ENCODE data around the gene TDRD9.
"Not testable (repeated sequence)": the region's sequence is repeated elsewhere in the genome, so short reads cannot be mapped to it uniquely, and the experiment has no call there.

The TDRD9 gene

DNA sequence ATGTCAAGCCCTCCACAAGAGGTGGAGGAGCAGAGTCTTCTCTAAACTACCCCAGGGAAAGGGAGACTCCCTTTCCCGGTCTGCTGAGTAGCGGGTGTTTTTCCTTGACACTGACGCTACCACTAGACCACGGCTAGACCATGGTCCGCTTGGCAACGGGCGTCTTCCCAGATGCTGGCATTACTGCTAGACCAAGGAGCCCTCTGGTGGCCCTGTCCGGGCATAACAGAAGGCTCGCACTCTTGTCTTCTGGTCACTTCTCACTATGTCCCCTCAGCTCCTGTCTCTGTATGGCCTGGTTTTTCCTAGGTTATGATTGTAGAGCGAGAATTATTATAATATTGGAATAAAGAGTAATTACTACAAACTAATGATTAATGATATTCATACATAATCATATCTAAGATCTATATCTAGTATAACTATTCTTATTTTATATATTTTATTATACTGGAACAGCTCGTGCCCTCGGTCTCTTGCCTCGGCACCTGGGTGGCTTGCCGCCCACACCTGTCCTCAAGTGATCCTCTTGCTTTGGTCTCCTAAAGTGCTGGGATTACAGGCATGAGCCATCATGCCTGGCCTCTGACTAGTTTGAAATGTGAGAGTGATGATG lies 52.5 kb downstream of the TDRD9 start:
- DNase-seq (ENCODE audit: low read depth in 2 of 2): not testable (repeated sequence)

DNA sequence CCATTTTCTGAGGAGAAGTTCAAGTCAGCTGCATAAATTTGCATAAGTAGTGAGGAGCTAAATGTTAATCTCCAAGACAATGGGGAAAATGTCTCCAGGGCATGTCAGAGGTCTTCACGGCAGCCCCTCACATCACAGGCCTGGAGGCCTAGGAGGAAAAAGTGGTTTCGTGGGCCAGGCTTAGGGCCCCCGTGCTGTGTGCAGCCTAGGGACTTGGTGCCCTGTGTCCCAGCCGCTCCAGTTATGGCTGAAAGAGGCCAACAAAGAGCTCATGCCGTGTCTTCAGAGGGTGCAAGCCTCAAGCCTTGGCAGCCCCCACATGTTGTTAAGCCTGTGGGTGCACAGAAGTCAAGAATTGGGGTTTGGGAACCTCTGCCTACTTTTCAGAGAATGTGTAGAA lies 55.9 kb downstream of the TDRD9 start:
- DNase-seq (ENCODE audit: low read depth in 2 of 2): no peak

DNA sequence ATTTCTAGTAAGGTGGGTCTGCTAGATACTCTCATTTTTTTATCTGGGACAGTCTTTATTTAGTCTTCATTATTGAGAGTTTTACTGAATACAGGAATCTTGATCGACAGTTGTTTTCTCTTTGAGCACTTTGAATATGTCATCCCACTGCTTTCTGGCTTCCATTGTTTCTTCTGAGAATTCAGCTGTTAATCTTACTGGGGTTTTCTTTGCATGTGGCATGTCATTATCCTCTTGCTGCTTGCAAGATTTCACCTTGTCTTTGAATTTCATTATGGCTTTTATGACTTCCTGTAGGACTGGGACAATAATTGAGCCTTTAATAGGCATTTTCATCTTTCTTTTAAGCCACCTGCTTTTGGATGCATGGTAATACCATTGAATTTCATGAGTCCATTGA lies 60.8 kb downstream of the TDRD9 start:
- DNase-seq (ENCODE audit: low read depth in 2 of 2): no peak

DNA sequence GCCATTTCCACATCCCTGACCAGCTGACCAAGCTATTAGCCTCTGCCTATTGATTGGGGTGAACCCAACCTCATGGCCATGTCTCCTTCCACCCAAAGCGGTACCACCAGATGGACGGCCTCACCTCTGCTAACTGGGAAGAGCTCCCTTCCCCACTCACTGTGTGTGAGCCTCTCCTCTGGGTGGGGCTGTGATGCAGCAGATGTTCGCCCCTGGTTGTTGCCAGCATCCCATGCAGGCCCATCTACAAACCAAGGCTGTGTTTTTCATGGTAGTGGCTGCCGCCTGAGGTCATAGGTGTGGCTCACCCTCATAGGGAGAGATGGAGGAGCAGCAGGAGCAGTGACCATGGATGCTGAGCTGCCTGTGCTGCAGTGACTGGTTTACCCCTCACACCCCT lies 61.7 kb downstream of the TDRD9 start:
- DNase-seq (ENCODE audit: low read depth in 2 of 2): no peak

DNA sequence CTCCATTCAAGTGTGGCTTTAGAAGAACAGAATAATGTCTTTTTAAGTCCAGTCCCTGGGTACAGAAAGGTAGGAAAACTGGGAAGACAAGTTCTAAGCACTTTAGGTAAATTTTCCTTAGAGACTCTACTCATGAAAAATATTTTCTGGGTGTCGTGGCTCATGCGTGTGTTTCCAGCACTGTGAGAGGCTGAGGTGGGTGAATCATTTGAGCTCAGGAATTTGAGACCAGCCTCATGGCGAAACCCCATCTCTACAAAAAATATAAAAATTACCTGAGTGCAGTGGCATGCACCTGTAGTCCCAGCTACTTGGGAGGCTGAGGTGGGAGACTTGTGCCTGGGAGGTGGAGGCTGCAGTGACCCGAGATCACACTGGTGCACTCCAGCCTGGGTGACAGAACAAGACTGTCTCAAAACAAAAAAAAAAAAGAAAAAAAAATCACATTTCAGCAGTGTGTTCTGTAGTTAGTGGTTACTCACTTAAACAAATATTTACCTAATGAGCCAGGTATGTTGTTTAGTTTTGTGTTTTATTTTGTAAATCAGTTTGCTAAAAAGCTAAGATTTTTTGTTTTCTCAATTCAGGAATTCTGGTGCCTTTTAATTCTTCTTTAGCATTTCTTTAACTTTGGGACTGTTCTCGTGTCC lies 66.4 kb downstream of the TDRD9 start:
- DNase-seq (ENCODE audit: low read depth in 2 of 2): no peak

DNA sequence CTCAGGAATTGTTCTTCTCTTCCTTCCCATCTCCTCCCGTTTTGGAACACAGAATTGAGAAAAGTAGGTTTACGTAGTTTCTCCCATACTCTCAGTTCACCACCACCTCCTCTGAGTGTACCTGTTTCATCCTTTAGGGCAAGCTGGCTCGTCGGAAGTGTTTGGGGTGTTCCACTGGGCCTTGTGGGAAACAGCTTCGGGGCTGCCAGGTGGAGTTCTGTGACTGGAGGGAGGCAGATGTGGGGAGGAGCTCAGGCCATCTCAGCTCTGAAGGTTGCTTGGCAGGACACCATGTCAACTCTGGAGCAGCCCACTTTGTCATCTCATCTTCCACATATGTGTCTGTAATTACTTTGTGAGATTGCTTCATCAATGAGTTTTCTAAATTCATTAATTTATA lies 67.6 kb downstream of the TDRD9 start:
- no peak for DNase-seq (ENCODE audit: low read depth in 2 of 2)

DNA sequence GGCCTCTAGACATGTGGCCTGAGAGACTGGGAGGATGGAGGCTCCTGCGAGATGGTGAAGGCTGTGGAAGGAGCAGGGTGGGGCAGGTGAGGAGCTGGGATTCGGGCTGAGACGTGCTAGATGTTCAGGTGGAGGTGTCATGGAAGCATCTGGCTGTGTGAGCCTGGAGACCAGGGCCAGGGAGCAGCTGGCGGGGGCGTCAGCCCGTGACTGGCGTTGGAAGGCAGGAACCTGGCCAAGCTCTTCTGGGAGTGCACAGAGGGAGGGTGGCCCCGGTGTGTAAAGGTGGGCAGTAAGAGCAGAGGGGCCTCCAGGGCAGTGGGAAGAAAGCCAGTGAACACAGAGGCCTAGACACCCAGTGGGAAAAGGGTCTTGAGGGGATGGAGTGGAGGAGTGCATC lies 69.1 kb downstream of the TDRD9 start:
- DNase-seq (ENCODE audit: low read depth in 2 of 2): no peak

DNA sequence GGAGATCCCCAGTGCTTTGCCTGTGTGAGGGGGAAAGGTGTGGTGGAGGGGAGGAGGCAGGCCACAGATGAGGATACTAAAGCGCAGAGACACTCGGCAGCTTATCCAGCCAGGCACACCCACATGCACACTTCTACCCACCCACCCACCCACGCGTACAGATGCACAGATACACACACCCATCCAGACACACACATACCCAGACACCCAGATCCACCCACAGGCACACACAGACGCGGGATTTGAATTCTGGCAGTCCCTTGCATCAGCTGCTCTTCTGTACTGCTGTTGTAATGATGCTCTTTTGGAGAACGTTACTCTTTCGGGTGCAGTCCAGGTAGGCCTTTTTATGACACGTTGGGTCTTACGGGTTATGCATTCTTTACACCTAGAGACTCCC lies 69.8 kb downstream of the TDRD9 start:
- DNase-seq (ENCODE audit: low read depth in 2 of 2): no peak

DNA sequence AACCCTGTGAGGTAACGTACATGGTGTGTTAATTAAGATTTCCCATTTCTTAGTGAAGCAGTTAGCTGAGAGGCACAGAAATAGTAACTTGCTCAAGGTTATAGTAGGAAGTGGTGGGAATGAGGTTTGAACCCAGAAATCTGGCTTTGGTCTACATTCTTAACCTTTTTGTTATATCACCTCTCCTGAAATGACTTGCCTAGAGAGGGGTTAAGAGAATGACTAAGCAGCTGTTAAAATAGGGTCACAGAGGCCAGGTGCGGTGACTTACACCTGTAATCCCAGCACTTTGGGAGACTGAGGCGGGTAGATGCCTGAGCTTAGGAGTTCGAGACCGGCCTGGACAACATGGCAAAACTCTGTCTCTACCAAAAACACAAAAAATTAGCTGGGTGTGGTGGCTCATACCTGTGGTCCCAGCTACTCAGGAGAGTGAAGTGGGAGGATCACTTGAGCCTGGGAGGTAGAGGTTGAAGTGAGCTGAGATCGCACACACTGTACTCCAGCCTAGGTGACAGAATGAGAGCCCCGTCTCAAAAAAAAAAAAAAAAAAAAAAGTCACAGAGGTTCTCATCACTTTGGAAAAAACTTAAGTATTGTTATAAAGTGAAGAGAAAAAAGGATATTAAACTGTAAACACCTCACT lies 71.7 kb downstream of the TDRD9 start:
- DNase-seq (ENCODE audit: low read depth in 2 of 2): no peak

DNA sequence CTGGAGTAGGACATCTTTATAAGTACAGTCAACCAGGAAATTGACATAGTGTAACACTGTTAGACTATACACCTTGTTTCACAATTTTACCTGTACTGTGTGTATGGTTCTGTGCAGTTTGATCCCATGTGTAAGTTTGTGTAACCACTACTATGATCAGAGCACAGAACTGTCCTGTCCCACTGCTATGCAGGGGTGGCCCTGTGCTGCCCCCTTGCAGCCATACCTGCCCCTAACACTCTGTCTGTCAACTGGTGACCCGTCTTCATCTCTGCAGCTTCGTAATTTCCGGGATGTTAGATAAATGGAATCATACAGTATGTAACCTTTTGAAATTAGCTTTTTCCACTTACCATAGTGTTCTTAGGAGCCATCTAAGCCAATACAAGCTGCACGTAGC lies 72.7 kb downstream of the TDRD9 start:
- no peak for DNase-seq (ENCODE audit: low read depth in 2 of 2)

DNA sequence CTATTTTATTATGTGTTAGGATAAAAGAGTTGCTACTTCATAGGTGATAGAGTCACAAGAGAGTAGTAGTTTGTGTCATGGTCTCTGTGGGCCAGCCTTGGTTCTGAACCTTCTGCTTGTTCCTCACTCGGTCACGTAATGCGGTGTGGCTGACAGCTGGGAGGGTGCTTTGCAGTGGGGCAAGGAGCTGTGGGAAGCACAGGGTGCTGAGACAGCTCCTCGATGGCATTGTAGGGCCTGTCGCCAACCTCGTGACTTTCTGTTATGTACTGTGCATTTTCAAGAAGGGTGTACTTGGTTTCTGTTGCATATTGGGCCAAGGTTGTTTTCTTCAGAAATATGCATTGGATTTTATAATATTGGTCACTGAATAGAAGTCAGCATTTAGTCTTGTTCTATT lies 75.4 kb downstream of the TDRD9 start:
- no peak for DNase-seq (ENCODE audit: low read depth in 2 of 2)

DNA sequence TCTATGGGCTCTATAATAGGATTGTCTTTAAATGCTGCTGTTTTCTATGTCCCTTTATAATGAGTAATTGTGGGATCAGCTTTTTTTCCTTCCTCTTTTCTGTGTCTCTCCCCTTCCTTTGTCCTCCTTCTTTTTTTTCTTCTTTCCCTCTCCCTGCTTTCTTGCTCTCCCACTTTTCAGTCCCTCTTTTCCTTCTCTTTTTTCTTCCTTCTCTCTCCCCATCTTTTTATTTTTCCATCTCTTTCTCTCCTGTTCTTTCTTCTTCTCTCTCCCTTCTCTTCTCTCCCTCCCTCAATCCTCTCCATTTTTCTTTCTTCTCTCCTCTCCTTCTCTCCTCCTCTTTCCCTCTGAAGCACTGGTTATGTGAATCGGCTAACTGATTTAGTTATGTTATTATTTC lies 76.6 kb downstream of the TDRD9 start:
- DNase-seq (ENCODE audit: low read depth in 2 of 2): no peak

DNA sequence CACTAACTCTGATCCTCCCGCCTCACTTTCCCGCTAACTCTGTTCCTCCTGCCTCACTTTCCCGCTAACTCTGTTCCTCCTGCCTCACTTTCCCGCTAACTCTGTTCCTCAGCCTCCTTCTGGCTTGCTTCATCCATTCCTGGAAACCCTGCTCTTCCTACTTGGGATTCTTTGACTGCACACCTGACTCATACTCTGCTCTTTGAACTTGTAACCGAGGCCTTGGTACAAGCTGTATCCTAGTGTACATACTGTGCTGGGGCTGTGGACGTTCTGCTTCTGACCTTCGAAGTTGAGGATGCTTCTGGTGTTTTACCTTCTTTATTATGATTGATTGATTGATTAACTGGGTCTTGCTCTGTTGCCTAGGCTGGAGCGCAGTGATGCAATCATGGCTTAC lies 77.2 kb downstream of the TDRD9 start:
- DNase-seq (ENCODE audit: low read depth in 2 of 2): no peak

DNA sequence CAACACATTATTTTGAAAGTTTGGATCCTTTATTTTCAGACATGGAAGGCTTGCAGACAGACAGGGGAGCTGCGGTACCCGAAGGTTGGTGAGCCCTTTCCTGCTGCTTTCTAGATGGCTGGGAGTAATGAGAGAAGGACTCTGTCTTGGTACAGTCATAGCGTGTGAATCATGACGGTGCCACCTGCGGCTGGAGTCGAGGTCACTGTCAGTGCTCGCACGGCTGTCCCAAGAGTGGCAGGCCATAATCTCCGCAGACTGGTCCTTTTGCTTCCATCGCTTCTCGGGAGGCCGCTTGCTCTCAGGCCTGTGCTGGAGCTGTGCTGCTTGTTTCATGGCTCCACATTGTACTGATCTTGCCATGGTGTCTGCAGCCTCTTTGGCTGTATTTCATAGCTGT lies 78.9 kb downstream of the TDRD9 start:
- DNase-seq (ENCODE audit: low read depth in 2 of 2): no peak

DNA sequence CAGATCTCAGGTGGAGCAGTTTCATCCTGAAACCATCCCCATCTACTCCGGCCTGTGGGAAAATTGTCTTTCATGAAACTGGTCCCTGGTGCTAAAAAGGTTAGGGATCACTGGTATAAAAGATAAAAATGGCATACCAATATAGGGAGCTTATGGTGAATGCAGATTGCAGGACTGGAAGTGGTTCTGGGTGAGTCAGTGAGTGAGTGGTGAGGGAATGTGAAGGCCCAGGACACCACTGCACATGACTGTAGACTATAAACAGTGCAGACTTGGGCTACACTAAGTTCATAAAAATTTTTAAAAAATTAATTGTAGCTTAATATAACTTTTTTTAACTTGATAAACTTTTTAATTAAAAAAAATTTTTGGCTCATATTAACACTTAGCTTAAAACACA lies 81.0 kb downstream of the TDRD9 start:
- no peak for DNase-seq (ENCODE audit: low read depth in 2 of 2)

DNA sequence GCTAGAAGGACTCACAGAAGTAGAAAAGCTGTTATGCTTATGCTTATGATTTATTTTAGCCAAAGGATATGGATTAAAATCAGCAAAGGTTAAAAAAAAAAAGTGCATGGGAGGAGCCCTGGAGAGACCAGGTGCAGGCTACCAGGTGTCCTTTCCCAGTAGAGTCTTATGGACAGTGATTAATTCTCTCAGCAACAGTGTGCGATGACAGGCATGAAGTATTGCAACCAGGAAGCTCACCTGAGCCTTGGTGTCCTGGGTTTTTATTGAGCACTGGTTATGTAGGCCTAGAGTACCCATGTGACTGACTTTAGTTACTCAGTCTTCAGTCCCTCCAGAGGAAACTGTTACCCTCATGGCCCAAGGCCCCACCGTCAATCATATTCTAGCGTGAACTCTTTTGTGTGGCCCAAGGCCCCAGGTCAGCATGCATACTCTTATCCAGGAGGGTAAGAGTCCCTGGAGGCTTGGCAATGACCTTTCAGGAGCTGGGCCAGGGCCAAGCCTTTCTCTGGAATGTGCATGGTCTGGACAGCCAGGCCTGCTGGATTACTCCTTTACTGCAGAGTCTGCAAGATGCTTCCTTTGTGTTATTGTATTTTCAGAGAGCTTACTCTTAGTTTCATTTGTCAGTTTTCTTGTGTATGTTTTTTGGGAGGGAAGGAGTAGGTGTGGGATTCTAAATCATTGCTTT lies 83.7 kb downstream of the TDRD9 start:
- no peak for DNase-seq (ENCODE audit: low read depth in 2 of 2)

DNA sequence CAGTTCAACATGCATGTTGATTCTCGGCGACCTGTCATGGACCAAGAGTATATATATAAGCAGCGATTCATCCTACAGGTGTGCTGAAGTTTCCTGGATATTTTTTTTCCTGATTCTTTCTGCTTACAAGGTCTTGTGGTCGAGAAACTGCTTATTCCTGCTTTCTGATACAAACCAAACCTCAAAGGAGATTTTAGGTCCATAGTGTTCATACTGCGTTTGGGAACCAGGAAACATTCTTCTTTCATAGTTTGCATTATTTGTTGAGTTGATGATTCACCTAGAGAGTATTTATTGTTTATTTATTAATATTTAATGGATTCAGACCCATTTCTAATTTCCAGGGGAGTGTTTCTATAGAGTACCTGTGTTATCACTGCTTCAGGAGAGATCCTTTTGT lies 86.5 kb downstream of the TDRD9 start:
- no peak for DNase-seq (ENCODE audit: low read depth in 2 of 2)

DNA sequence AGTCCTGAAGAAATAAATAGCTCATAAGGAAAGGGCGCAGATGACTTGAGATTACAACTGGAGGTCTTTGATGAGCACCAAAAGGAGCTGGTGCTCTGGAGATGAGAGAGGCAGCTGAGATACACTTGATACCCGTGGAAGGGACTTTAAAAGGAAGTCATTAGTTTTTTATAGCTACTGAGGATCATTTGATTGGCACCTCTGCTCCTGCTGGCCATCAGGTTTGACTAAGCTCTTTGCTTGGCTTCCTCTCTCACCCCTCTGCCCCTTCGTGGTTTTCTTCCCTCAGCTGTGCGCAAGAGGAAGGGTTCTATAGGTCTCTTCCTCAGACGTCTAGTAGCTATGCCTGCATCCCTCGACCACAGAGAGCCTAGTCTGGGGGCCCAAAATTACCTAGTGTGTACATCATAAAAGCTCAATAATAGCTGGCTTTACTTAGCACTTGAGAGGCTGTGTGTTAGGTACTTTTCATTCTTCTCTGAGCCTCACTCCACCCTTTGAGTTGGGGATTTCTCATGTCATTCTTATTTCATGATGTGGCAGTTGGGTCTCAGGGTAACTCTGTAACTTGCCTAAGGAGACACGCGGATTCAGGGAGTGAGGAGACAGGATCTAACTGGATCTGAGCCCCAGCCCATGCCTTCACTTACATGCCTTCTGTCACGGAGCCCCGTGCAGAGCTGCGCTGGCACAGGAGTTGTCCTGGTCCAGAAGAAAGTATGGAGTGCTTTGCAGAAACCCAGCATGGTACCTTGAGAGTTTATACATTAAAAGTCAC lies 88.8 kb downstream of the TDRD9 start:
- no peak for DNase-seq (ENCODE audit: low read depth in 2 of 2)

DNA sequence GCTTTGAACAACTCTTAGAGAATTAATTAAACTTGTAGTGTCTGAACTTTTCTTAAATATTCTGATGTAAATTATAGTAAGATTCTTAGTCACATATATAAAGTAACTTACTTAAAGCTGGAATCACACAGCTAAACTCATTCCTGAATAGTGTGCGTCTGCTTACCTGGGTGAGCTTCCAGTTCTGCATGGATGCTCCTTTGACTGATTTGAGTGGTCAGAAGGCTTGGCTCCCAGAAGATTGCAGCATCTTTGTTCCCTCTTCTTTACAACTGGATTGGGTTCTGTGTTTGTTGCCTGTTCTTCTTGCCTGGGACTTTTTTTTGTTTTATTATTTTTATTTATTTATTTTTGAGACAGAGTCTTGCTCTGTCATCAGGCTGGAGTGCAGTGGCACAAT lies 90.8 kb downstream of the TDRD9 start:
- no peak for DNase-seq (ENCODE audit: low read depth in 2 of 2)

DNA sequence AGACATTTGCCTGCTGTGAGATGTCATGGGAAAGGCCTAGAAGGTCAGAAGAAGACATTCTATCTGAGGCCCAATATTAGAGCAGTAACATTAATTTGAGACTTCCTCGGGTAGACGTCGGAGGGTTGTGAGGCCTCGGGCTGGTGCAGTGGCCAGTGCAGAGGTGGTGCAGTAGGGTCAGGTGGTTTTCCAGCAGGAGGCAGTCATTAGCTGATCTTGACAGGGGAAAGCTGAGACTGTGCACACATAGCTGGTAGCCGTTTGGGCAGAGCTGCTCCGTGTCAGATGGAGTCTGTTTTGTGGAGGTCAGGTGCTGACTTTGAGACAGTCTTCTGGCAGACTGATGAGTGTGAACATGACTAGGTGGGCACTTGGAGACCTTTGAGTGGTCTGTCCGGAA lies 91.5 kb downstream of the TDRD9 start:
- no peak for DNase-seq (ENCODE audit: low read depth in 2 of 2)

DNA sequence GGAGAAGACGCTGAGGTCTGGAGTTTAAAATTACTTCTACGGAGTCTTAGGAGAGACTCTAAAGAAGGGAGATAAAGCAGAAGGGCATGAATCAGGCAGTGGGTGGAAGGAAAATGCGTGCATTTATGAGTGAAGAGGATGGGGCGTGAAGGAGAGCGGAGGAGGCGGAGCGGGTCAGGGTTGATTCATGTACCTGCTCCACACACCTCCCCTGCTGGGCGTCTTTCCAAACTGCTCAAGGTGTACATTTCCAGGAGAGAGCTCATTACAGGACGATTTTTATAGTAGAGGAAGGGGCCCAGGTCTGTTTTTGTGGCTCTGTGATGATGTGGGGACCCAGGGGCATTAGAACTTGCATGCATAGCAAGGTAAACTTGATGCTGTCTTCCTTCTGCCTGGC lies 92.2 kb downstream of the TDRD9 start:
- no peak for DNase-seq (ENCODE audit: low read depth in 2 of 2)

Measured in stimulated activated CD4-positive, alpha-beta T cell treated with anti-CD3 and anti-CD28 coated beads, Interleukin-15, amount 100 ng/mL, for 48 hours (primary cell).